Ramos (cell line): ENCODE results near the gene BUD23.

Experiments used
- in situ Hi-C: fragments of 300-500 bp; cut with MboI; formaldehyde crosslinking; loops from one replicate; pipeline ENCODE4 v1.14.3; 2022; ENCODE audit warnings: low sequenced_read_pairs; ENCODE audit not compliant: unreplicated experiment

BUD23 gene

DNA sequence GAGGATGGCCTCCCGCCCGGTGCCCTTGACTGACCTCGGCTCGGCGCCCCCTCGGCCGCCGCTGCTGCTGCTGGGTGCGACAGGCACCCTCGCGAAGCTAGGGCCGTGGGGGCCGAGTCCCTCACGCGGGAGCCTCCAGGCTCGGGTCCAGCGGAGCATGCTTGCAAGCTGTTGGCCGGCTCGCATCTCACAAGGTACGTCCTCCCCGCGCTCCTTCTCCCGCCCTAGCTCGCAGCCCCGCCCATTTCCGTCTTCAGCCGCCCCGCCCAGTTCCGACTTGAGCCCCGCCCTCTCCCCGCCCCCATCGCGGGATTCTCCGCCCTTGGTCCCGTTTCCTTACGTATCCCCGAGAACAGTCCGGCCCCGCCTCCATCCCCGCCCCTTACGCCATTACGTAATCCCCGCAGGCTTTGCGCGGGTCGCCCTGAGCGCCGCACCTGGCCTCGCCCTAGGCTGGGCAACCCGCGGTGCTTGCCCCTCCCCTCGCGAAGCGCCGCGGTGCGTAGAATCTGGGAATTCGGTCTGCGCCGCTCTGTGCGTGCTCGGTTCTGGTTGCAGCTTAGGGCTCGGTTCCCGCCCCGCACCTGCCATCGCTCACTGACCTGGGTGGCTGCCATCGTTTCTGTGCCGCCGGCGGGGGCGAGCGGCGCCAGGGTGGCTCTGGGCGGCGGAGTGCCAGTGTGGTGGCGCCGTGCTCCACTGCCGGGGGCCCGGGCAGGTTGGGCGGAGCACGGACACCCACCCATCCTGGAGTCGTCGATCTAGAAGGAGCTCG lies 55.4 kb downstream of the BUD23 start, which contains the start of gene ABHD11:
TSS of gene ABHD11 (minus strand) at position 191 of the 775 bp plus-strand sequence. CDS start at position 159, 32 bp downstream.
- in situ Hi-C loops: no loop called here

DNA sequence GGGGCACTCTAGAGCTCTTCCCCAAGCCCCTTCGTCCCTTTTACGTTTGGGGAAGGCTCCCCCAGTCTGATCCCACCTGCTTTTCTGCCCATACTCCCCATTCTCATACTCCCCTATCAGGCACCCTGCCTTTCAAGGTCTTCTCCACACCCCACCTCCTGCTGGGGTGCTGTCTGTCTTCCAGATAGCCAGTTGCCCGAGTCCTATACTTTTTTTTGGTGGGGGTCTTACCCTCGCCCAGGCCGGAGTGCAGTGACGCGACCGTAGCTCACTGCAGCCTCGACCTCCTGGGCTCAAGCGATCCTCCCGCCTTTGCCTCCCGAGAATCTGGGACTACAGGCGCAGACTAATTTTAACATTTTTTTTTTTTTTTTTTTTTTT lies 56.0 kb downstream of the BUD23 start:
- in situ Hi-C loops: no loop called here

DNA sequence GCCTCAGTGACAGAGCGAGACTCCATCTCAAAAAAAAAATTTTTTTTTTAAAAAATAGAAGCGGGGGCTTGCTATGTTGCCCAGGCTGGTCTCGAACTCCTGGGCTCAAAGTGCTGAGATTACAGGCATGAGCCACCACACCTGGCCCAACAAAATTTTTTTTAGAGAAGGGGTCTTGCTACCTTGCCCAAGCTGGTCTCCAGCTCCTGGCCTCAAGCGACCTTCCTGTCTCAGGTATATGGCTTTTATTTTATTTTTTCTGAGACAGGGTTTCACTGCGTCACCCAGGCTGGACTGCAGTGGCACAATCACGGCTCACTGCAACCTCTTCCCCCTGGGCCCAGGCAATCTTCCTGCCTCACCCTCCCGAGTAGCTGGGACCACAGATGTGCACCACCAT lies 56.8 kb downstream of the BUD23 start:
- in situ Hi-C loops: no loop called here

DNA sequence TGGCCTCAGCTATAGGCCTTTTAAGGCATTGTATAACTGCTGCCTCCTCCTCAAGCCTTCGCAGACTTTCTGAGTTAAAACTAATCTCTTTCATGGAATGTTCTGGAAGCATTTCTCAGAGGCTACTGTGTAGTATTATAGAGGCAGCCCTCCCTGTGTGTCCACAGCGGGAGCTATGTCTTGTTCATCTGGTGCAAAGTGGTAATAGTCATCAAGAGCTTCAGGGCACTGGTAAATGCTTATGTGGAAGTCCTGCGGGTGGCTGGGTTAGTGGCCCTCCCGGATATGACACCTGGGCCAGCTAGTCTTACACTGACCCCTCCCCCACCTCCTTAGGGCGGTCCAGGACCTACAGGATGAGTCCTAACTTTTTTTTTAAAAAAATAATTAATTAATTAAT lies 57.4 kb downstream of the BUD23 start:
- in situ Hi-C loops: no loop called here

DNA sequence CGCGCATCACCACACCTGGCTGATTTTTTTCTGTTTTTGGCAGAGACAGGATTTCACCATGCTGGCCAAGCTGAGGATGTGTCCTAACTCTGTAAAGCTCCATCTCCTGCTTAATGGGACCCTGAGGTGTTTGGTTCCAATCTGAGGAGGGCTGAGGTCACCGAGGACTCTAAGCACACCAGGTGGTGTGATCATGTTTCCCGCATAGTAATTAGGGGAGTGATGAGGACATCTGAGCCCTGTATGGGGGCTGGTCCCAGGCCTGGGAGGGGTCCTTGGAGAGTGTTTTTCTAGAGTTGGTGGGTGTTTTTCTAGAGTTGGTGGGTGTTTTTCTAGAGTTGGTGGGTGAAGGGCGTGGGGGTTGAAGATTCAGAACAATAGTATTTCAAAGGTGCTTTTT lies 58.2 kb downstream of the BUD23 start:
- in situ Hi-C loops: no loop called here

DNA sequence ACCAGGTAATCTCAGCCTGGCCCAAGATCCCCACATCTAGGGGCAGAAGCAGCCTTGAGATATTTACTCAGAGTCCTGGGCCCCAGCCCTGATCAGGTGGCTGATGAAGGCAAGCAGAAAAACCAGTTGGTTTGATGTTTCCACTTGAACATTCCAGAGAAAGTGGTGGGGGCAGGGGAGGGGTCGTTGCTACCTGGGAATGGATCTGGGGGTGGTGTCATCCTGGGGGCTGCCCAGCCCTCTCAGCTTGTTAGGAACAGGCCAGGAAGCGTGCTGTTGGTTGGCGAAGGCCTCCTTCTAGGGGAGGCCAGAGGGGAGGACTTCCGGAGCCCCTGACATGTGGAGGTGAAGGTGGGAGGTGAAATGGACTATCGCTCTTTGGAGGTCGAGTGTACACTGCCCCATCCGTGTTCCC lies 58.9 kb downstream of the BUD23 start:
- in situ Hi-C loops: no loop called here

DNA sequence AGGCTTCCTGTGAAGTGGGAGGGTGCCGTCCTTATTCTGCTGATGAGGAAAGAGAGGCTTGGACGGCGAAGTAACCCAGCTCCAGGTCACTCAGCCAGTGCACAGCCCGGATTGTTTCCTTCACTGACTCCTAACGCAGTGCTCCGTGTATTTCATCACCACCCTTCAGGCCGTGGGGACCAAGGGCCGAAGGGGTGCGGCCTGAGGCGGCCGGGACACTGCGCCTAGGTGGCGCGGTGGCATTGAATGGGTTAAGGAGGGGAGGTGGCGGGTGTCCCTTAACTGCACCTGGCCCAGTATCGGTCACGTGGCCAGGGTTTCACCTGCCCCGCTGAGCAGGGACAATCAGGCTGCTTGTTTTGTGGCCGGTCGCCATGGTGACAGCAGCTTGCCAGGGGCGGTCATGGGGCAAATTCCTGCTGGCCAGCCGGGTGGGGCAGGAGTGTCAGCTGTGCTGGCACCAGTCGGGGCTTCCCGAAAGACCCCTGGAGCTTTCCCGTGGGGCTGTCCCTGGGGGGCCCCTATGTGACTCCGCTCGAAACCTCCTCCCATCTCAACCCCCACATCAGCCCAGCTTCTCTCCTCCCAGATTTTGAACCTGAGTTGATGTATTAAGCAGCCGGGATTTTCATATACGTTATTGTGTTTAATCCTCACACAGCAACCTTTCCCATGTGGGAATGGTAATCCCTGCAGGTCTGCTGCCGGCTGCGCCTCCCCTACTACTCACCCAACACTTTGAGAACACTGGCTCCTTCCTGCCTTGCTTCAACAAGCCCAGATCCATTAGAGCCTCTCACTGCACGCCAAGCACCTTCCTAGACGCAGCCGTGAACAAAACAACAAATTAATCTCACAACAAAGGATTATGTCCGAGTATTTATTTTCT lies 59.6 kb downstream of the BUD23 start:
- in situ Hi-C loops: no loop called here

DNA sequence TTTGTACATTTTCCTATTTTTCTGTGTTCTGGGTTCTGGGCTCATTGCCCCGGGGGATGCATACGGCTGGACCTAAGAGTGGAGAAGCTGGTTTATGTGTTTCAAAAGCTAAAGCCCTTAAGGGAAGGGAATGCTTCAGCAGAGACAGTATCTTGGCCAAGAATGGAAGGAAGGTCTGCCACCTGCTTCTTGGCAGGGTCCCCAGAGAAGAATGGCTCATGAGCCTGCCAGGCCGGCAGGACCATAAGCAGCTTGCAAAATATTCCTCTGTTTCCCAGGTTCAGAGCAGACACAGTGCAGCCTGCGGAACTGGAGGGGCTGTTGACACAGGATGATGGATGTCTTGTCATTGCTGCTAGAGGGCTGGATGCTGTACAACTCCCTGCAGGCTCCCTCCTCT lies 63.0 kb downstream of the BUD23 start:
- in situ Hi-C loops: no loop called here
